GM12878 (cell line): Measurements from ENCODE around the gene TREH. TPM values are rescaled to one million over a fixed set of nuclear protein-coding genes. Genes with fewer than 3 reads are reported as not detected.

ENCODE experiments used
- ATAC-seq: fragments of 200-7000 bp; cut with Tn5 transposase; 3 replicates; pipeline ENCODE4 v1.9.1; 2020; ENCODE audit warnings: mild to moderate bottlenecking, moderate library complexity
- BruUV-seq: library from RNA; stranded (reverse); fragments of 400-500 nt; replicated peaks from 2 replicates; lab custom pipeline; 2021; lab: Mats Ljungman, UMichigan
- CTCF ChIA-PET: fragments of 300-600 bp; sonication (Branson Sonifier 250); formaldehyde crosslinking; extraction: SDS; loops from one replicate; lab custom pipeline; 2021; ENCODE audit warnings: inconsistent platforms; lab: Yijun Ruan, JAX
- POLR2A ChIA-PET: fragments of 350-600 bp; formaldehyde crosslinking; extraction: SDS; loops from one replicate; lab custom pipeline; 2021; ENCODE audit warnings: inconsistent platforms; lab: Charles Lee
- RAD21 ChIA-PET: fragments of 300-600 bp; sonication (Branson Sonifier 250); formaldehyde crosslinking; loops from one replicate; lab custom pipeline; 2023; ENCODE audit warnings: antibody characterized with exemption; ENCODE audit not compliant: unreplicated experiment; lab: Charles Lee
- SMC1A ChIA-PET: fragments of 300-600 bp; sonication (Branson Sonifier 250); formaldehyde crosslinking; loops from one replicate; lab custom pipeline; 2023; ENCODE audit not compliant: unreplicated experiment, uncharacterized antibody; lab: Charles Lee
- DNase-seq: peaks from one replicate; pipeline ENCODE4 v3.0.0-alpha.2; 2011; ENCODE audit warnings: low read depth, low spot score
- FAIRE-seq: peaks from 3 replicates; lab custom pipeline; 2011; peaks lifted over from hg19 to GRCh38; lab: Jason Lieb, UNC
- H2AFZ ChIP-seq: 2 replicates; pipeline ENCODE4 v1.6.0; 2011; ENCODE audit warnings: low read depth, low read length, control low read depth; ENCODE audit not compliant: control insufficient read depth
- H3K27ac ChIP-seq: 2 replicates; pipeline ENCODE4 v1.5.1; 2011; ENCODE audit warnings: control low read depth; ENCODE audit not compliant: control insufficient read depth, insufficient read depth
- H3K27me3 ChIP-seq, 2 experiments: replicated peaks in 1 of 2; 2 replicates each; pipeline versions ENCODE4 v1.6.0 to v1.6.1; 2011; ENCODE audit warnings: low read length in 1 of 2; ENCODE audit not compliant: control insufficient read depth in 2 of 2, insufficient read depth in 2 of 2
- H3K36me3 ChIP-seq, 2 experiments: 2 replicates each; pipeline ENCODE4 v1.5.1; 2011; ENCODE audit warnings: low read length in 1 of 2; ENCODE audit not compliant: control insufficient read depth in 2 of 2, insufficient read depth in 2 of 2
- H3K4me1 ChIP-seq: 2 replicates; pipeline ENCODE4 v1.6.1; 2011; ENCODE audit warnings: mild to moderate bottlenecking, low read length, moderate library complexity, mixed read lengths; ENCODE audit not compliant: control insufficient read depth, insufficient read depth
- H3K4me2 ChIP-seq: 2 replicates; pipeline ENCODE4 v1.6.0; 2011; ENCODE audit warnings: control low read depth; ENCODE audit not compliant: control insufficient read depth, insufficient read depth
- H3K4me3 ChIP-seq: fragments of 200-600 bp; sonication (generic); 2 replicates; pipeline ENCODE4 v1.5.1; 2016
- H3K79me2 ChIP-seq: 2 replicates; pipeline ENCODE4 v1.6.0; 2011; ENCODE audit warnings: low read length; ENCODE audit not compliant: control insufficient read depth, insufficient read depth
- H3K9ac ChIP-seq: 2 replicates; pipeline ENCODE4 v1.8.0; 2011; ENCODE audit warnings: low read length, control low read depth, mixed read lengths; ENCODE audit not compliant: control insufficient read depth, insufficient read depth
- H3K9me3 ChIP-seq: replicated peaks from 3 replicates; pipeline ENCODE4 v1.5.1; 2011; ENCODE audit warnings: mild to moderate bottlenecking, low read length; ENCODE audit not compliant: control insufficient read depth, insufficient read depth
- H4K20me1 ChIP-seq: 2 replicates; pipeline ENCODE4 v1.6.0; 2011; ENCODE audit not compliant: control insufficient read depth, insufficient read depth
- BHLHE40 ChIP-seq, 2 experiments: fragments of 450-650 bp in 1 of 2; IDR thresholded peaks; 2 replicates each; pipeline ENCODE4 v1.6.1; 2011 to 2017; ENCODE audit warnings: low read depth in 2 of 2, borderline replicate concordance in 1 of 2, improper control_type of control experiment in 1 of 2, low read length in 1 of 2, mild to moderate bottlenecking in 1 of 2
- CBX3 ChIP-seq: fragments of 200-600 bp; sonication (generic); IDR thresholded peaks from 2 replicates; pipeline ENCODE4 v1.6.1; 2016; ENCODE audit warnings: low read depth, borderline replicate concordance
- CBX5 ChIP-seq: sonication (generic); IDR thresholded peaks from 2 replicates; pipeline ENCODE4 v1.6.1; 2016; ENCODE audit warnings: low read depth, moderate library complexity, mild to moderate bottlenecking, inconsistent platforms
- EP300 ChIP-seq, 2 experiments: fragments of 150-350 bp in 1 of 2; IDR thresholded peaks; 2 replicates each; pipeline ENCODE4 v1.6.1; 2011 to 2012; ENCODE audit warnings: low read depth in 2 of 2, low read length in 2 of 2, borderline replicate concordance in 1 of 2, improper control_type of control experiment in 1 of 2, inconsistent platforms in 1 of 2; ENCODE audit not compliant: control insufficient read depth in 1 of 2
- IRF3 ChIP-seq: fragments of 450-650 bp; IDR thresholded peaks from 2 replicates; pipeline ENCODE4 v1.6.1; 2014; ENCODE audit warnings: mild to moderate bottlenecking
- NFIC ChIP-seq: IDR thresholded peaks from 2 replicates; pipeline ENCODE4 v1.6.1; 2012; ENCODE audit warnings: low read depth, mild to moderate bottlenecking, inconsistent platforms, low read length, moderate library complexity
- RAD51 ChIP-seq: fragments of 450-650 bp; IDR thresholded peaks from 2 replicates; pipeline ENCODE4 v1.6.1; 2016; ENCODE audit warnings: moderate library complexity, mild to moderate bottlenecking, inconsistent platforms
- STAT1 ChIP-seq: fragments of 450-650 bp; conservative IDR thresholded peaks from 2 replicates; pipeline ENCODE4 v1.6.1; 2014; ENCODE audit warnings: antibody characterized with exemption, mild to moderate bottlenecking
- SUPT20H ChIP-seq: IDR thresholded peaks from 2 replicates; pipeline ENCODE4 v1.6.1; 2011; ENCODE audit warnings: low read depth, mild to moderate bottlenecking, low read length, moderate library complexity, borderline replicate concordance; ENCODE audit not compliant: control insufficient read depth
- ZNF24 ChIP-seq: fragments of 450-650 bp; IDR thresholded peaks from 2 replicates; pipeline ENCODE4 v1.6.1; 2017; ENCODE audit warnings: antibody characterized with exemption, mild to moderate bottlenecking
- ZNF384 ChIP-seq: IDR thresholded peaks from 2 replicates; pipeline ENCODE4 v1.6.1; 2012; ENCODE audit warnings: low read depth, mild to moderate bottlenecking, low read length, improper control_type of control experiment, borderline replicate concordance
- ZNF687 ChIP-seq: fragments of 450-650 bp; IDR thresholded peaks from 2 replicates; pipeline ENCODE4 v1.6.1; 2017; ENCODE audit warnings: mild to moderate bottlenecking, moderate library complexity
- WGBS: methylation state at CpG from one replicate; pipeline ENCODE4 v1.1.6; 2016; ENCODE audit warnings: low lambda C conversion rate; ENCODE audit not compliant: insufficient replicate concordance, insufficient coverage; ENCODE audit errors: missing lambda C conversion rate; 5-methylcytosine and 5-hydroxymethylcytosine counted together
- in situ Hi-C: fragments of 300-500 bp; cut with MboI; formaldehyde crosslinking; loops from 9 replicates; pipeline ENCODE4 v1.14.3; 2018; ENCODE audit warnings: mixed read lengths
- intact Hi-C: fragments of 100-400 bp; cut with micrococcal nuclease; formaldehyde crosslinking; loops from one replicate; pipeline ENCODE4 v1.14.2; 2022; ENCODE audit not compliant: unreplicated experiment
- polyA plus RNA-seq, 11 experiments: library from polyadenylated mRNA; depleted of rRNA in 4 of 11; unstranded in 6 of 11; stranded (reverse) in 5 of 11; fragments of >200 nt; fragmentation: Nextera tagmentation in 4 of 11; fragmentation: Illumina TruSeq in 1 of 11; extraction: Ambion mirVana in 4 of 11; extraction: Trizol in 1 of 11; gene quantifications; 1 replicate in 1 of 11; 2 replicates in 10 of 11; pipeline versions ENCODE4 v1.2.1 to v1.2.3, GENCODE V29; 2011 to 2016; ENCODE audit warnings: inconsistent platforms in 2 of 11, missing spikeins in 2 of 11, low read depth in 1 of 11
- total RNA-seq, 4 experiments: library from RNA; depleted of rRNA in 3 of 4; stranded (reverse); fragments of >200 nt in 3 of 4; fragmentation: Illumina TruSeq in 1 of 4; extraction: Trizol in 1 of 4; gene quantifications; 2 replicates each; pipeline versions ENCODE4 v1.2.1 to v1.2.3, GENCODE V29; 2013 to 2021
- TF ChIP-seq, protein P1 (sequence below): fragments of 450-650 bp; IDR thresholded peaks from 2 replicates; pipeline ENCODE4 v1.6.1; 2017; ENCODE audit warnings: low read depth, mild to moderate bottlenecking, moderate library complexity

TREH gene
- total and polyA plus RNA-seq, 10 of the 15 experiments (the other 5 are each of a cell fraction or from before 2014, with no cell fraction given) = not detected

GRCh38 chr11:118662401-118663271 is 16.8 kb downstream of the TREH start:
- Histone ChIP-seq H3K9ac (no peak overlapping the region), H3K36me3 (no peaks in the 10 kb centered on the region), H3K27me3 (peaks cover 0 to 4% of the 10 kb centered on the region in 2 experiments; a peak in 3 of 4 replicates), H3K27ac (no peak overlapping the region), H3K79me2 (no peaks in the 10 kb centered on the region), H2AFZ (no peak overlapping the region), H3K4me3 (no peak overlapping the region), H3K4me1 (no peaks in the 10 kb centered on the region), H3K4me2 (no peak overlapping the region), H3K9me3 (no peaks in the 10 kb centered on the region), H4K20me1 (no peaks in the 10 kb centered on the region)
- POLR2A ChIA-PET = interaction anchor here (0.6 to 0.9 kb wide), 2 partner anchors 80 to 423 kb away, joined by 3 to 5 read pairs; partner anchors contain the start of gene HMBS
- DNase-seq (no peak), FAIRE-seq (no peak), ATAC-seq (no peak)
- intact Hi-C loops (no loop called here), in situ Hi-C loops (no loop called here)
- SMC1A ChIA-PET = no interaction called here
- CTCF ChIA-PET = interaction anchor here (0.5 to 1.5 kb wide), 2 partner anchors 8 to 352 kb away, joined by 3 to 5 read pairs; no protein-coding TSS in a partner anchor
- RAD21 ChIA-PET = no interaction called here
- no TSS peak for BruUV-seq
- 21% methylated on average over 8 of the region's 8 CpGs for WGBS
- TF ChIP-seq ZNF687 = no peak
- no peak for TF ChIP-seq SUPT20H
- TF ChIP-seq, protein P1, sequence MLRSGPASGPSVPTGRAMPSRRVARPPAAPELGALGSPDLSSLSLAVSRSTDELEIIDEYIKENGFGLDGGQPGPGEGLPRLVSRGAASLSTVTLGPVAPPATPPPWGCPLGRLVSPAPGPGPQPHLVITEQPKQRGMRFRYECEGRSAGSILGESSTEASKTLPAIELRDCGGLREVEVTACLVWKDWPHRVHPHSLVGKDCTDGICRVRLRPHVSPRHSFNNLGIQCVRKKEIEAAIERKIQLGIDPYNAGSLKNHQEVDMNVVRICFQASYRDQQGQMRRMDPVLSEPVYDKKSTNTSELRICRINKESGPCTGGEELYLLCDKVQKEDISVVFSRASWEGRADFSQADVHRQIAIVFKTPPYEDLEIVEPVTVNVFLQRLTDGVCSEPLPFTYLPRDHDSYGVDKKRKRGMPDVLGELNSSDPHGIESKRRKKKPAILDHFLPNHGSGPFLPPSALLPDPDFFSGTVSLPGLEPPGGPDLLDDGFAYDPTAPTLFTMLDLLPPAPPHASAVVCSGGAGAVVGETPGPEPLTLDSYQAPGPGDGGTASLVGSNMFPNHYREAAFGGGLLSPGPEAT = no peak
- no peak for TF ChIP-seq ZNF24
- no peak for TF ChIP-seq CBX3
- no peak for TF ChIP-seq BHLHE40 (IDR thresholded peaks at IDR 0.05; ENCODE audit: borderline replicate concordance in 1 of 2, low read depth in 2 of 2, low read length in 1 of 2)
- TF ChIP-seq ZNF384 = no peak
- no peak for TF ChIP-seq STAT1
- TF ChIP-seq IRF3 = no peak
- no peak for TF ChIP-seq NFIC
- TF ChIP-seq CBX5 = no peak
- TF ChIP-seq EP300 (IDR thresholded peaks at IDR 0.05; ENCODE audit: borderline replicate concordance in 1 of 2, control insufficient read depth in 1 of 2, low read depth in 2 of 2, low read length in 2 of 2) = no peak
- no peak for TF ChIP-seq RAD51
